Suppressor macrophage treated with lipopolysaccharide for 4 hours (primary cell): ENCODE data around the gene RUNDC1.
"Not testable (repeated sequence)": the region's sequence is repeated elsewhere in the genome, so short reads cannot be mapped to it uniquely, and the experiment has no call there.

ENCODE experiments used
- DNase-seq: peaks from one replicate; pipeline ENCODE4 v3.0.0-alpha.2; 2020

Gene RUNDC1

GRCh38 chr17:42980274-42980765, at the start of gene RUNDC1:
RUNDC1 (plus strand) TSS chr17:42980565; CDS start chr17:42980577, 12 bp downstream.
- DNase-seq, result peak; percentile 91

- DNase-seq, result peak; percentile 65
Measured at GRCh38 chr17:42937712-42938596, 42.4 kb upstream of the RUNDC1 start.

- DNase-seq, result no peak
Measured at GRCh38 chr17:42944211-42944610, 36.2 kb upstream of the RUNDC1 start.

- no peak for DNase-seq
Measured at GRCh38 chr17:42946812-42947211, 33.6 kb upstream of the RUNDC1 start.

GRCh38 chr17:42950044-42950783, 30.2 kb upstream of the RUNDC1 start:
- DNase-seq, result no peak

- no peak for DNase-seq
Measured at GRCh38 chr17:42953669-42954068, 26.7 kb upstream of the RUNDC1 start.

- peak; percentile 92 for DNase-seq
Measured at GRCh38 chr17:42964161-42964932, 16.0 kb upstream of the RUNDC1 start, which contains the start of gene AARSD1. AARSD1 (minus strand) TSS chr17:42964454; CDS start chr17:42964440, 14 bp downstream.

GRCh38 chr17:42967925-42968324, 12.4 kb upstream of the RUNDC1 start:
- DNase-seq, result no peak

- peak; percentile 34 for DNase-seq
Measured at GRCh38 chr17:42969001-42969581, 11.3 kb upstream of the RUNDC1 start.

GRCh38 chr17:42971589-42971988, 8.8 kb upstream of the RUNDC1 start:
- DNase-seq, result no peak

- not testable (repeated sequence) for DNase-seq
Measured at GRCh38 chr17:42973323-42973722, 7.0 kb upstream of the RUNDC1 start.

GRCh38 chr17:42975265-42975664, 5.1 kb upstream of the RUNDC1 start:
- DNase-seq, result no peak

- not testable (repeated sequence) for DNase-seq
Measured at GRCh38 chr17:42975701-42976100, 4.7 kb upstream of the RUNDC1 start.

GRCh38 chr17:42979511-42980273, 673 bp upstream of the RUNDC1 start, which contains the start of gene PTGES3L:
PTGES3L (minus strand) TSS chr17:42980080; CDS start chr17:42980053, 27 bp downstream.
- DNase-seq, result peak; percentile 50

- DNase-seq, result peak; percentile 33
Measured at GRCh38 chr17:42980766-42981397, 517 bp downstream of the RUNDC1 start.

- DNase-seq, result no peak
Measured at GRCh38 chr17:42982266-42982665, 1.9 kb downstream of the RUNDC1 start.

- DNase-seq, result peak; percentile 90
Measured at GRCh38 chr17:42985225-42985624, 4.9 kb downstream of the RUNDC1 start.

GRCh38 chr17:42989141-42989540, 8.8 kb downstream of the RUNDC1 start:
- DNase-seq, result no peak

GRCh38 chr17:42989726-42990652, 9.6 kb downstream of the RUNDC1 start:
- no peak for DNase-seq

GRCh38 chr17:42991471-42991870, 11.1 kb downstream of the RUNDC1 start:
- DNase-seq, result no peak
